Naive thymus-derived CD8-positive, alpha-beta T cell (primary cell): ENCODE results near the gene CAMTA1. TPM values are rescaled to one million over a fixed set of nuclear protein-coding genes. Genes with fewer than 3 reads are reported as not detected.

Source experiments
- ATAC-seq, 2 donors: fragments of 150-1000 bp; cut with Tn5 transposase in 1 of 2; sonication (Bioruptor Pico), chemical (Tn5 transposase) in 1 of 2; 1 replicate in 1 of 2; 2 replicates in 1 of 2; pipeline ENCODE4 v1.10.0; 2021; ENCODE audit warnings: mild to moderate bottlenecking in 2 of 2, moderate library complexity in 2 of 2
- POLR2A ChIA-PET: fragments of 350-600 bp; sonication (Branson Sonifier 250); formaldehyde crosslinking; loops from one replicate; lab custom pipeline; 2021; ENCODE audit warnings: antibody characterized with exemption; lab: Charles Lee
- DNase-seq, 10 donors: peaks; one replicate each; pipeline versions ENCODE4 v3.0.0 to v3.0.0-alpha.2; 2020 to 2022
- H3K27ac Mint-ChIP-seq, 10 donors: one replicate each; pipeline ENCODE4 v1.8.0; 2020 to 2022; ENCODE audit warnings: mild to moderate bottlenecking in 10 of 10, mixed read lengths in 10 of 10, moderate library complexity in 4 of 10, inconsistent platforms in 1 of 10
- H3K27me3 Mint-ChIP-seq, 5 donors: one replicate each; pipeline ENCODE4 v1.8.0; 2021 to 2022; ENCODE audit warnings: mixed read lengths in 5 of 5
- H3K36me3 Mint-ChIP-seq, 3 donors: one replicate each; pipeline ENCODE4 v1.8.0; 2020 to 2022; ENCODE audit warnings: mixed read lengths in 3 of 3, mild to moderate bottlenecking in 2 of 3, inconsistent platforms in 1 of 3
- H3K4me1 Mint-ChIP-seq, 4 donors: one replicate each; pipeline ENCODE4 v1.8.0; 2021 to 2022; ENCODE audit warnings: mixed read lengths in 4 of 4
- H3K4me3 Mint-ChIP-seq, 10 donors: one replicate each; pipeline ENCODE4 v1.8.0; 2020 to 2022; ENCODE audit warnings: mild to moderate bottlenecking in 10 of 10, mixed read lengths in 10 of 10, moderate library complexity in 6 of 10, inconsistent platforms in 1 of 10
- H3K9me3 Mint-ChIP-seq, 9 donors: one replicate each; pipeline ENCODE4 v1.8.0; 2020 to 2022; ENCODE audit warnings: mixed read lengths in 9 of 9, mild to moderate bottlenecking in 3 of 9, inconsistent platforms in 1 of 9, moderate library complexity in 1 of 9
- polyA plus RNA-seq, 3 donors: library from polyadenylated mRNA; unstranded; fragments of 300-500 nt; fragmentation: Illumina TruSeq; gene quantifications; one replicate each; pipeline ENCODE4 v1.2.3, GENCODE V29; 2021
- total RNA-seq, 8 experiments: library from RNA in 2 of 8; stranded (reverse) in 2 of 8; gene quantifications; one replicate each; pipeline ENCODE4 v1.2.3 and lab custom pipeline; 2021 to 2026

The CAMTA1 gene
- total and polyA plus RNA-seq, 5 experiments from 2014 or later: 32.6 to 78.3 (median 47.3) TPM

GRCh38 chr1:7572654-7573152, 787.4 kb downstream of the CAMTA1 start:
- Mint-ChIP-seq H3K4me1 (no peaks in the 10 kb centered on the region), H3K27me3 (peaks cover 0 to 14% (median 3%) of the 10 kb centered on the region in 5 donors), H3K9me3 (peaks cover 0 to 4% (median 0%) of the 10 kb centered on the region in 9 donors), H3K4me3 (no peak overlapping the region), H3K36me3 (no peaks in the 10 kb centered on the region), H3K27ac (no peak overlapping the region)
- no peak for DNase-seq
- POLR2A ChIA-PET: no interaction called here
- ATAC-seq: no peak

- DNase-seq (no peak), ATAC-seq (no peak)
- POLR2A ChIA-PET: no interaction called here
- H3K9me3 Mint-ChIP-seq: peaks cover 0 to 4% (median 0%) of the 10 kb centered on the region in 9 donors
- H3K4me3 Mint-ChIP-seq: no peak overlapping the region
- no peak overlapping the region for H3K27ac Mint-ChIP-seq
- H3K27me3 Mint-ChIP-seq: peaks cover 0 to 15% (median 3%) of the 10 kb centered on the region in 5 donors
- H3K36me3 Mint-ChIP-seq: no peaks in the 10 kb centered on the region
- H3K4me1 Mint-ChIP-seq: no peaks in the 10 kb centered on the region
Measured at GRCh38 chr1:7573481-7573880, 788.2 kb downstream of the CAMTA1 start.

- peaks cover 0 to 16% (median 3%) of the 10 kb centered on the region in 5 donors for H3K27me3 Mint-ChIP-seq
- no peaks in the 10 kb centered on the region for H3K36me3 Mint-ChIP-seq
- POLR2A ChIA-PET: no interaction called here
- ATAC-seq (no peak), DNase-seq (peak in 1 of 10 donors; percentile 52)
- H3K4me1 Mint-ChIP-seq: no peaks in the 10 kb centered on the region
- H3K4me3 Mint-ChIP-seq: no peak overlapping the region
- H3K9me3 Mint-ChIP-seq: peaks cover 0 to 4% (median 0%) of the 10 kb centered on the region in 9 donors
- no peak overlapping the region for H3K27ac Mint-ChIP-seq
Measured at GRCh38 chr1:7574121-7575040, 789.1 kb downstream of the CAMTA1 start.

GRCh38 chr1:7575041-7575400, 789.8 kb downstream of the CAMTA1 start:
- ATAC-seq (no peak), DNase-seq (no peak)
- Mint-ChIP-seq H3K36me3 (no peaks in the 10 kb centered on the region), H3K27me3 (peaks cover 0 to 16% (median 3%) of the 10 kb centered on the region in 5 donors), H3K4me1 (no peaks in the 10 kb centered on the region), H3K4me3 (no peak overlapping the region), H3K27ac (no peak overlapping the region), H3K9me3 (peaks cover 0 to 4% (median 0%) of the 10 kb centered on the region in 9 donors)
- POLR2A ChIA-PET: no interaction called here

- POLR2A ChIA-PET: no interaction called here
- Mint-ChIP-seq H3K27me3 (peaks cover 0 to 16% (median 3%) of the 10 kb centered on the region in 5 donors), H3K4me3 (no peak overlapping the region), H3K27ac (no peak overlapping the region), H3K36me3 (no peaks in the 10 kb centered on the region), H3K9me3 (peaks cover 0 to 2% (median 0%) of the 10 kb centered on the region in 9 donors), H3K4me1 (no peaks in the 10 kb centered on the region)
- DNase-seq (peak in 1 of 10 donors; percentile 36), ATAC-seq (no peak)
Measured at GRCh38 chr1:7576946-7577657, 791.8 kb downstream of the CAMTA1 start.

GRCh38 chr1:7578206-7578605, 793.0 kb downstream of the CAMTA1 start:
- no peak overlapping the region for H3K27ac Mint-ChIP-seq
- H3K4me3 Mint-ChIP-seq: no peak overlapping the region
- no peaks in the 10 kb centered on the region for H3K36me3 Mint-ChIP-seq
- DNase-seq (peak in 1 of 10 donors; percentile 40), ATAC-seq (no peak)
- H3K9me3 Mint-ChIP-seq: peaks cover 0 to 2% (median 0%) of the 10 kb centered on the region in 9 donors
- POLR2A ChIA-PET: no interaction called here
- no peaks in the 10 kb centered on the region for H3K4me1 Mint-ChIP-seq
- H3K27me3 Mint-ChIP-seq: peaks cover 0 to 18% (median 7%) of the 10 kb centered on the region in 5 donors

- no peak for DNase-seq
- Mint-ChIP-seq H3K27ac (no peak overlapping the region), H3K4me1 (peaks cover 0 to under 1% (median 0%) of the 10 kb centered on the region in 4 donors), H3K4me3 (no peak overlapping the region), H3K9me3 (peaks cover 0 to 2% (median 0%) of the 10 kb centered on the region in 9 donors), H3K36me3 (no peaks in the 10 kb centered on the region), H3K27me3 (peaks cover 0 to 12% (median 7%) of the 10 kb centered on the region in 5 donors)
- no peak for ATAC-seq
- POLR2A ChIA-PET: no interaction called here
Measured at GRCh38 chr1:7579016-7579415, 793.8 kb downstream of the CAMTA1 start.

- Mint-ChIP-seq H3K4me3 (no peak overlapping the region), H3K4me1 (peaks cover 0 to 5% (median 0%) of the 10 kb centered on the region in 4 donors), H3K36me3 (no peaks in the 10 kb centered on the region), H3K27me3 (peaks cover 0 to 9% (median 4%) of the 10 kb centered on the region in 5 donors), H3K9me3 (peaks cover 0 to 2% (median 0%) of the 10 kb centered on the region in 9 donors), H3K27ac (no peak overlapping the region)
- ATAC-seq (no peak), DNase-seq (peak in 1 of 10 donors; percentile 59)
- POLR2A ChIA-PET: no interaction called here
Measured at GRCh38 chr1:7579831-7580804, 794.9 kb downstream of the CAMTA1 start.

- no peaks in the 10 kb centered on the region for H3K36me3 Mint-ChIP-seq
- peak overlapping the region in 1 of 10 donors; percentile 21 for H3K27ac Mint-ChIP-seq
- no peak overlapping the region for H3K4me3 Mint-ChIP-seq
- H3K9me3 Mint-ChIP-seq: peaks cover 0 to 2% (median 0%) of the 10 kb centered on the region in 9 donors
- ATAC-seq: no peak
- POLR2A ChIA-PET: no interaction called here
- H3K4me1 Mint-ChIP-seq: peaks cover 0 to 5% (median 0%) of the 10 kb centered on the region in 4 donors
- peaks cover 0 to 9% (median 1%) of the 10 kb centered on the region in 5 donors for H3K27me3 Mint-ChIP-seq
- DNase-seq: no peak
Measured at GRCh38 chr1:7580923-7581753, 795.9 kb downstream of the CAMTA1 start.

GRCh38 chr1:7581754-7582459, 796.7 kb downstream of the CAMTA1 start:
- no peak for ATAC-seq
- H3K36me3 Mint-ChIP-seq: no peaks in the 10 kb centered on the region
- H3K27ac Mint-ChIP-seq: no peak overlapping the region
- POLR2A ChIA-PET: no interaction called here
- peaks cover 0 to 5% (median 0%) of the 10 kb centered on the region in 4 donors for H3K4me1 Mint-ChIP-seq
- peaks cover 0 to 9% (median 1%) of the 10 kb centered on the region in 5 donors for H3K27me3 Mint-ChIP-seq
- H3K9me3 Mint-ChIP-seq: no peaks in the 10 kb centered on the region
- peak in 1 of 10 donors; percentile 37 for DNase-seq
- H3K4me3 Mint-ChIP-seq: no peak overlapping the region
